Neuron (in vitro differentiated cells): ENCODE measurements around the gene RGPD3.

ENCODE experiments used
- H2AFZ ChIP-seq: one replicate; pipeline ENCODE4 v1.6.1; 2013; ENCODE audit warnings: low read depth, mild to moderate bottlenecking, inconsistent platforms, low read length, moderate library complexity
- H3K27me3 ChIP-seq: one replicate; pipeline ENCODE4 v1.6.1; 2013; ENCODE audit warnings: low read length; ENCODE audit not compliant: insufficient read depth
- H3K36me3 ChIP-seq: one replicate; pipeline ENCODE4 v1.6.1; 2013; ENCODE audit warnings: low read length; ENCODE audit not compliant: insufficient read depth
- H3K4me1 ChIP-seq: one replicate; pipeline ENCODE4 v1.6.1; 2013; ENCODE audit warnings: low read length; ENCODE audit not compliant: insufficient read depth
- H3K4me3 ChIP-seq: 2 replicates; pipeline ENCODE4 v1.5.1; 2013; ENCODE audit warnings: mild to moderate bottlenecking, low read length, moderate library complexity
- H3K9me3 ChIP-seq: one replicate; pipeline ENCODE4 v1.6.1; 2013; ENCODE audit warnings: low read length

The RGPD3 gene

DNA sequence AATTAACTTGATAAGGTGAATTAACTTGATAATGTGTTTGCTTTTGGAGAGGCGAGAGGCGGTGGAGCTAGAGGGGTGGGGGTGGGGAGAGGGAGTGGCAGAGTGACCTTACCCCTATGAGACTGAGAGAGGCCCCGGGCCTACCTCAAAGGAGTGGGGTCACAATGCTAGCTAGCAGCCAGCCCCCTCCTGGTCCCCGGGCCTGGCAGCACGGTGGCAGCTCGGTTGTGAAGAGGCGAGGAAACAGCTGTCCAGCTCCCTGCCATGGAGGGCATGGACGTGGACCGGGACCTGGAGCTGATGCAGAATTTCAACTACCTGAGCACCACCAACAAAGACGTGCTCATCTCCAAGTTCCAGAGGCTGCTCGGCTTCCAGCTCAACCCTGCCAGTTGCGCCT, 123.9 kb downstream of the RGPD3 start:
- Histone ChIP-seq H3K9me3 (peaks cover 2% of the 10 kb centered on the region), H3K27me3 (no peaks in the 10 kb centered on the region), H3K4me1 (no peaks in the 10 kb centered on the region), H2AFZ (no peak overlapping the region), H3K36me3 (no peaks in the 10 kb centered on the region), H3K4me3 (no peak overlapping the region)

DNA sequence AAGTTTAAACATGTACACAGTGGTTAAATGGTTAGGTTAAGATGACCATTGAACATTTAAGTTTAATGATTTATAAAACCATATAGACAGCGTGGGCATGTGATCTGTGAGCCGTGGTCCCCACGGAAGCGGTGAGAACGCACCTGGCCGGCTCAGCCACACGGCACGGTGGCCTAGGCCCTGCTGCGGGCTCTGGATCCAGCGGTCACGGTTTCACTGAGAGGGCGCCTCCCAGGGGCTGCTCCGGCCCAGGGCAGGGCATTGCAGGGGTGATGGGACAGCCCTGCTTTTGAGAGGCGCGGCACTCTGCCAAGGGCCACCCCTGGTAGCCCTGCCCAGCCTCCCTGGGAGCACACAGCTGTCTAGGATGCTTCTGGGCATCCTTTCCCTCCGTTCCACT, 124.9 kb downstream of the RGPD3 start:
- no peaks in the 10 kb centered on the region for H3K27me3 ChIP-seq
- H3K9me3 ChIP-seq = peaks cover 2% of the 10 kb centered on the region
- H3K4me3 ChIP-seq = no peak overlapping the region
- H3K36me3 ChIP-seq = no peaks in the 10 kb centered on the region
- no peak overlapping the region for H2AFZ ChIP-seq
- no peaks in the 10 kb centered on the region for H3K4me1 ChIP-seq

DNA sequence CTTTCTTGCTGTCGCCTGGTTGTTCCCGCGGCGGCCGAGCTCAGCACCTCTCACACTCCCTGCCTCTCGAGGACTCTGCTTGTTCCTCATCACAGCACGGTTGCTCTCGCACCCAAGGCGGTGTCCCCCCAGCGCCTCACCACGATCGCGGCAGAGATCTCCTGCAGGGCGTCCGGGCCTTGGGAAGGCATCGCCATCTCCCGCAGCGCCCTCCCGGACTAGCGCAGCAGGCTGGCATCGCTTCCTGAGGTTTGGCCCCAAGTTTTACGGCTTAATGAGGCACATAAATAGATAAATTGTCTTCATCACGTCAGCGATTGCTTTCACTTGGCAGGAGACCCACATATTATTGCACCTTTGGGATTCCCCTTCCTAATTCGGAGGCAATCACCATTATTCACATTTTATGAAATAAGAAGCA, 125.4 kb downstream of the RGPD3 start:
- no peaks in the 10 kb centered on the region for H3K36me3 ChIP-seq
- no peaks in the 10 kb centered on the region for H3K27me3 ChIP-seq
- H3K9me3 ChIP-seq = peaks cover 2% of the 10 kb centered on the region
- no peak overlapping the region for H2AFZ ChIP-seq
- no peak overlapping the region for H3K4me3 ChIP-seq
- no peaks in the 10 kb centered on the region for H3K4me1 ChIP-seq

- no peaks in the 10 kb centered on the region for H3K4me1 ChIP-seq
- H3K36me3 ChIP-seq = no peaks in the 10 kb centered on the region
These were observed 126.5 kb downstream of the RGPD3 start for GRCh38 chr2:106341666-106342065.

More at GRCh38 chr2:106341666-106342065, 126.5 kb downstream of the RGPD3 start:
- no peaks in the 10 kb centered on the region for H3K27me3 ChIP-seq
- no peak overlapping the region for H3K4me3 ChIP-seq
- no peak overlapping the region for H2AFZ ChIP-seq
- H3K9me3 ChIP-seq = peaks cover 2% of the 10 kb centered on the region
